C4-2B (cell line): ENCODE data around the gene GTPBP6.
A peak's percentile ranks its signal among the peaks of the same experiment; 100 is the strongest.

Source experiments
- H3K27ac ChIP-seq: fragments of 450-650 bp; 2 replicates; pipeline ENCODE4 v1.5.1; 2017
- CTCF ChIP-seq: fragments of 450-650 bp; conservative IDR thresholded peaks from 2 replicates; pipeline ENCODE4 v1.5.1; 2017; ENCODE audit warnings: mild to moderate bottlenecking
- ZFX ChIP-seq: fragments of 450-650 bp; IDR thresholded peaks from 2 replicates; pipeline ENCODE4 v1.6.1; 2017

The GTPBP6 gene

GRCh38 chrX:264634-265455, 53.8 kb downstream of the GTPBP6 start:
- TF ChIP-seq ZFX (no peak), CTCF (no peak)
- peak overlapping the region; percentile 28 for H3K27ac ChIP-seq

GRCh38 chrX:264006-264405, 54.6 kb downstream of the GTPBP6 start:
- peak overlapping the region; percentile 28 for H3K27ac ChIP-seq

- no peak overlapping the region for H3K27ac ChIP-seq
- no peak for TF ChIP-seq ZFX
Measured at GRCh38 chrX:262381-262909, 56.2 kb downstream of the GTPBP6 start.

DNA sequence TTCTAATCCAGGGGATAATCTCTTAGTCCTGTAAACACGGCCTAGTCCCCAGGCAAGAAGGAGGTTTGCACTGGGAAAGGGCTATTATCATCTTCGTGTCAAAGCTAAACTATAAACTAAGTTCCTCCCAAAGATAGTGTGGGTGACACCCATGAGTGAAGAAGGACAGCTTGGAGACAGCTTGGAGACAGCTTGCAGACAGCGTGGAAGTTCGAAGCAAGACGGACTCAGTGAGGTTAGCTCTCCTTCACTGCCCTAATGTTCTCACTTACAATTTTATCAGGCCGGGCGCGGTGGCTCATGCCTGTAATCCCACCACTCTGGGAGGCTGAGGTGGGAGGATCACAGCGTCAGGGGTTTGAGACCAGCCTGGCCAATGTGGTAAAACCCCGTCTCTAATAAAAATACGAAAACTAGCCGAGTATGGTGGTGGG, 56.7 kb downstream of the GTPBP6 start:
- H3K27ac ChIP-seq = no peak overlapping the region
- TF ChIP-seq CTCF (no peak), ZFX (no peak)

DNA sequence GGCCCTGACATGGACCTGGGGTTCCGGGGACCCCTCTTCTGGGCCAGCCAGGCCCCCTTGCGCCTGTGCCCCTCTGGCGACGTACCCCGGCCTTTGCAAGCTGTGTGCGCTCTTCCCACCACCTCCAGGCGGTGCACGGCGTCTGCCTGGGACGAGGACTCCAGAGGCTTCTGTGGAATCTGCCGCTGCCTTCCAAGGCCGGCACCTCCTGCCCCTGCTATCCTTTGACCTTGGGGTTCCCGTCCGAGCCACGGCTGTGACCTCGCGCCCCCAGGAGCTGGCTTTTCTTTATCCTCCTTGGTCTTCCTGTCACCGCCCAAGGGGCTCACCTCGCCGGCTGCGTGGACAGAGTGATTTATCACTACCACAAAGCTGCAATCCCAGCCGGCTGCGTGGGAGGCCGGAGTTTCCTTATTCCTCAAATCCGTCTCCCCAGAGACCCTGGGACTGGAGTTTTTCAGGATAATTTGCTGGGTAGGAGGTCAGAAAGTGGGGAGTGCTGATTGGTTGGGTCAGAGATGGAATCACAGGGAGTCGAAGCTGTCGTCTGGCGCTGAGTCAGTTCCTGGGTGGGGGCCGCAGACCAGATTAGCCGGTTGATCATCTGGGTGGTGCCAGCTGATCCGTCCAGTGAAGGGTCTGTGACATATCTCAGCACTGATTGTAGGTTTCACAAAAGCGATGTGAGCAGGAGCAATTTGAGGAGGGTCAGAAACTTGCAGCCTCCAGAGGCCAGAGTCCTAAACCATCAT, 57.3 kb downstream of the GTPBP6 start:
- TF ChIP-seq CTCF (no peak), ZFX (no peak)
- H3K27ac ChIP-seq = no peak overlapping the region

GRCh38 chrX:259692-260355, 58.8 kb downstream of the GTPBP6 start:
- H3K27ac ChIP-seq = no peak overlapping the region
- no peak for TF ChIP-seq ZFX
- TF ChIP-seq CTCF = no peak

DNA sequence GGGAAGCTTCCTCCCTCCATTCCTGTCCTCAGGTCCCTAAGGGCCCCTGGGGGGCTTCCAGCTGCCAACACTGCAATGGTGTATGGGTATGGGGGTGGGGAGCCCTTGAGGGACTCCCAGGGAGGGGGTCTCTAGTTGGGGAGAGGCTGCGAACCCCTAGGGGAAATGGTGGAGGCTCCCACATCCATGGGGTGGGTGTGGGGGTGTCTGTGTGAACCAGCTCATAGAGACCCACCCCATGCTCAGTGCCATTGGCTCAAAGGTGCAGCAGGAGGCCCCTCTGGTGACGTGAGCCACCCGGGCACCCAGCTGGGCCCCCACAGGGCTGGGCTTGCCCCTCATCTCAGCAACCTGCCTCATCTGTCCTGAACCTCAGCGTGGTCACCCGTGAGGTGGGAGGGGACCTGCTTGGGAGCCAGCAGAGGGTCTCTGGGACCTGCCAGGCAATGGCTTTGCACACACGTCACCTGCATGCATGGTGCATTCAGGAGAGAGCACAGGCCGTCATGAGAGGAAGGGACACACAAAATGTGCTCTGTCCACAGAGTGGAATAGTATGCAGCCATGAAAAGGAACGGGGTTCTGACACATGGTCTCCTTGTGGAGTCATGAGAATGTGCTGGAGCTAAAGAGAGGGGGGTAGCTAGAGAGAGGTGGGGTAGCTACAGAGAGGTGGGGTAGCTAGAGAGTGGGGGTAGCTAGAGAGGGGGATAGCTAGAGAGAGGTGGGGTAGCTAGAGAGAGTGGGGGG, 60.1 kb downstream of the GTPBP6 start:
- H3K27ac ChIP-seq = no peak overlapping the region
- TF ChIP-seq CTCF (no peak), ZFX (no peak)
